Forelimb muscle (tissue), 1 donor: Measurements from ENCODE around the gene DRD1. TPM values are rescaled to one million over a fixed set of nuclear protein-coding genes. Genes with fewer than 3 reads are reported as not detected.

Source experiments
- DNase-seq: peaks from one replicate; pipeline ENCODE4 v3.0.0-alpha.2; 2013; ENCODE audit warnings: low read depth
- polyA plus RNA-seq: library from polyadenylated mRNA; unstranded; fragments of 120-200 nt; gene quantifications from one replicate; pipeline ENCODE4 v1.2.1, GENCODE V29; 2013; ENCODE audit not compliant: insufficient read length

The DRD1 gene
- polyA plus RNA-seq = not detected

GRCh38 chr5:175444060-175444904 is at the start of gene DRD1:
DRD1 (minus strand) TSS chr5:175444182; CDS start chr5:175443099, 1,083 bp downstream.
- no peak for DNase-seq

GRCh38 chr5:175493726-175494125 is 49.7 kb upstream of the DRD1 start:
- no peak for DNase-seq

DNA sequence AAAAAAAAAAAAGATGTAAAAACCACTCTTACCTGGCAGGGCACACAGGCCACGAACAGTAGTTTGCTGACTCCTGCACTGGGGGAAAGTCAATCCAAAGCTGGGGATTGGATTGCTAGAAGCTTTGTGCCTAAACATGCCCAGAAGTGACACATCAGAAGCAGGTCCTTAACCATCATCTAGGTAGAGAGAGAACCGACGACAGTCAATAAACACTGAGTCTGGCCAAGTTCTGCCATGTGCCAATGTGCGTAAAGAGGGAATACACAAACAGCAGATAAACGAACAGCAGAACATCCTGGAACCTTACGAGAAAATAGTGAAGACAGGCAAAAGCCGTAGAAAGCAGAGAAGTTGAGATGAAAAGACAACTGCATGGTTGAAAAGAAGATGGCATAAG is 49.3 kb upstream of the DRD1 start:
- DNase-seq = no peak

DNA sequence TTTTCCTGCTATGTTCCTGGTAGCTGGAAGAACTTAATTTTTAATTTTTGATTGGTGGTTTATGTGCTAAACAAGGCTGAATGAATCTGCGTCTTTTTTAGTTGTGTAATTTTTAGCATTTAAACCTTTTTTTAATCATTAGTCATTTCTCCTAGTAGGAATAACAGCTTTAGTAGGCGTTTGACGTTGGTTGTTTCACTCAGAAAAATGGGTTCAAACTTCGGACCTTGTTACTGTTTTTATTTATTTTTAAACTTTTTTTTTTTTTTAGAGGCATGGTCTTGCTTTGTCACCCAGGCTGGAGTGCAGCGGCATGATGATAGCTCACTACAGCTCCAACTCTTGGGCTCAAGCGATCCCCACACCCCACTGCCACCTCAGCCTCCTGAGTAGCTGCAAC is 47.2 kb upstream of the DRD1 start:
- DNase-seq = no peak

DNA sequence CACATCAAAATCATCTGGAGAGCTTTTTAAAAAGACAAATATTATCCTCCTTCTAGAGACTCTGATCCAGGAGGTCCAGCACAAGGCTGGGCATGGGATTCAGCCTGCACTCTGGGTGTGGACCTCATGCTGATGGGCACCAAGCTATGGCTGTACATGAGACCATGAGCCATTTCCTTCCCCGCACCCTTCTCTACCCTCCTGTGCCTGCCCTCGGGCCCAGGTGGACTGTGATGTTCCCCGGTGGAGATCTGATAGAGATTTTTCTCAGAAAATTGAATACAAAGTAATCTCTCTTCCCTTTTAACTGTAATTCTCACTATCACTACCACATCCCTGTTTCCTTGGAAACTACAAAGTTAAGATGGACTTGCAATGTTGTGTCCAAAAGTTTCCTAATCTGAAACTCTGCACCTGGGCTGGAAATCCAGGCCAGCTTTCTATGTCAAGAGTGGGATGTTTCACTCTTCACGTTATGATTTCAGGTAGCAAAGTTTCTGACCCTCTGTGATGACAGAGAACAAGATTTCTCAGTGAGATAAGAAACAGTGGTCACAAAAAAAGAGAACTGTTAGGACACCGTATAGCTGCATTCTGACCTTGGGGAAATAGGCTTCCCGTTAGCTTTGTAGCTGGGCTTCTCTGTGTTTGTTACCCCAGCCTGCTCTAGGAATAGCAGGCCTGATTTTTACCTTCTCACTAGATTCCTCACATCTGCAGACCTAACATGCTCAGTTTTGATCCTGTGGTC is 45.9 kb upstream of the DRD1 start:
- no peak for DNase-seq

- no peak for DNase-seq
Measured at GRCh38 chr5:175487514-175488222, 43.7 kb upstream of the DRD1 start.

- DNase-seq = no peak
Measured at GRCh38 chr5:175485631-175486030, 41.6 kb upstream of the DRD1 start.

DNA sequence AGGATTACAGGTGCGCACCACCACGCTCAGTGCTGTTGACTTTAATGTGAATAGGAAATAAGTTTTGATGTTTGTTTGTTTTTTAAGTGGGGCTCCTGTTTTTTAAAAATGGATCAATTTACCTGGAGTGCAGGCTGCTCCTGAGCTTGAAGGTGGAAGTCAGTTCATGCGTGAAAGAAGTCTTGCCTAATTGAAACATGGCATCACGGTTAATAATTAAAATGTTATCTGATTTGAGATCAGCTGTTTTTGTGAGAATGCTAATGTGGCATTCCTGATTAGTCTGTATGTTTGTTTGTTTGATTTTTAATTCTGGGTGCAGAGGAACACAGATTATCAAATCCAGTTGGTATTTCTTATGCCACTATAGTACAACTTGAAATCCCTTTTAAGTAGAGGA is 40.8 kb upstream of the DRD1 start:
- no peak for DNase-seq

GRCh38 chr5:175484322-175484721 is 40.3 kb upstream of the DRD1 start:
- DNase-seq = no peak

GRCh38 chr5:175483337-175483736 is 39.4 kb upstream of the DRD1 start:
- no peak for DNase-seq

GRCh38 chr5:175479125-175479881 is 35.3 kb upstream of the DRD1 start:
- no peak for DNase-seq

DNA sequence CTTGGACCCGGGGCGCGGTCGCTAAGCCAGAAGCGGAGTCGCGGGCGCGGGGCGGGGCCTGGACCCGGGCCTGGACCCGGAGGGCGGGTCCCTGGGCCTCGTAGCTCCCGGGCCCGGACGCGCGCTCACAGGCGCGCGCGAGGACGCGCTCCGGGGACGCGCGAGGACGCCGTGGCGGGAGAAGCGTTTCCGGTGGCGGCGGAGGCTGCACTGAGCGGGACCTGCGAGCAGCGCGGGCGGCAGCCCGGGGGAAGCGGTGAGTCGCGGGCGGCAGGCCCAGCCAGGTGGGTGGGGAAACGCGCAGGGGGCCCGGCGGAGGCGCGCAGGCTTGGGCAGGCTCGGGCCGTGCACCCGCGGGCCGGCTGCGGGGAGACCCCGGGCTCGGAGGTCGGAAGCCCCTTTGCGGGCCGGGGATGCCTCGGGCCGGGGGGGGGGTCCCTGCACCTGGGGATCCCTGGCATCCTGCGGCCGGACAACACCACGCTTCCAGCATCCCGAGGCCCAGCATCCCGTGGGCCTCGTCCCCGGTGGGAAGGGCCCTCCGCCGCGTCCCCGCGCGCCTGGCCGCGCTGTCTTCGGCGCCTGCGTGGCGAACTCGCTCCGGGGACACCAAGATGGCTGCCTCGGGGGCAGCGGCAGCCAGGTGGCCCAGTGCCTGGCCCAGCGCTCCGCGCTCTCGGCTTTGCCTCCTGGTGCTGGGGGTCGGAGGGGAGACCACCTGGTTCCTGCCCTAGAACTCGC is 34.6 kb upstream of the DRD1 start, which contains the start of gene SFXN1:
Gene SFXN1, plus strand, starts transcription at position 177 of the 741 bp plus-strand sequence. CDS start 13,544 bp downstream, outside the sequence.
- DNase-seq = peak; percentile 68

DNA sequence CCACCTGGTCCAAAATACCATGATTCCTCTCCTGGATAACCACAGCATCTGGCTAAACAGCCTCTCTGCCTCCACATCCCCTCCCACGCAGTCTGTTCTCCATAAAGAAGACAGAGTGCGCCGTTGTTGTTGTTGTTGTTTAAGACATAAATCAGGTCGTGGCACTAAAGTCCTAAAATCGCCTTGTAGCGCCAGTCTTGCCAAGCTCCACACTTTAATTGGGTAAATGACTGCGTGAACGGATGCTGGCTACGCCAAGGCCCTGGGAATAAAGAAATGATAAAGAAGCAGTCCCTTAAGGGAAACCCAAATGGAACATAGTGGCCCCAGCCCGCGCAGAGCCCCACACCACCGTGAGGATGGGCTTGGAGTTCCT is 34.0 kb upstream of the DRD1 start:
- no peak for DNase-seq

- DNase-seq = no peak
Measured at GRCh38 chr5:175477440-175477839, 33.5 kb upstream of the DRD1 start.

- no peak for DNase-seq
Measured at GRCh38 chr5:175475248-175475647, 31.3 kb upstream of the DRD1 start.

GRCh38 chr5:175472378-175472777 is 28.4 kb upstream of the DRD1 start:
- no peak for DNase-seq

GRCh38 chr5:175471628-175472027 is 27.6 kb upstream of the DRD1 start:
- no peak for DNase-seq

- no peak for DNase-seq
Measured at GRCh38 chr5:175471196-175471595, 27.2 kb upstream of the DRD1 start.

- DNase-seq = no peak
Measured at GRCh38 chr5:175470781-175471180, 26.8 kb upstream of the DRD1 start.

DNA sequence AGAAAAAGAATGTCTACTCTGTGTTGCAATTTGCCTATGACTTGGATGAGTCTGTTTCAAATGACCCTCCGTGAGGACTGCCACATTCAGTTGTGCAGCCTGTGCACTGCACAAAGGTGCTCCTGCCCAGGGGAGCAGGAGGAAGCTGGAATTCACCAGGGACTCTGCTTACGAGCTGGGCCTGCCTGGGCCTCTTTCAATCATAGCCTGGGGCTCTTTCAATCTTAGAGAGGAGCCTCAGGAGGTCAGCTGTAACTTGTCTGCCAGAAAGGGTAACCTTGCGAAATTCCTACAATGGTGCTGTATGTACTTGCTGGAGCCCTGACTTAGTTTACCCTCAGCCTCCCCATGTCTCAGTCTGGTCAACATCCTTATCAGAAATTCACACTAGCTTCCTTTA is 25.9 kb upstream of the DRD1 start:
- no peak for DNase-seq

DNA sequence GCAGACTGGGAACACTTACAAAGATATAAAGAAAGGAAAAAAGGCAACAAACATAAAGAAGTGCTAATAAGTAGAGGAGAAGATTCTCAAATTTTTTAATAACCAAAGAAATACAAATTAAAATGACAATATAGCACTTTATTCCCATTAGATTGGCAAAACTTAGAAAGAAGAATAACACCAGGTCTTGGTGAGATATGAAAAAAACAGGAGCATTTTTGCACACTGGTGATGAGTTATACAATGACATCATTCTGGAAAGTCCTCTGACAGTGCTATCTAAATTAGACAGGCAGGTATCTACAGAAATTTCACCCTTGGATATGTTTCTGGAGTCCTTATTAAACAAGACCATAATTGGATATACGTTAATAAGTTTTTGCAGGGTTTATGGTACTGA is 24.9 kb upstream of the DRD1 start:
- no peak for DNase-seq
